B cell (primary cell): ENCODE results near the gene ERI3. TPM values are rescaled to one million over a fixed set of nuclear protein-coding genes. Genes with fewer than 3 reads are reported as not detected.

Experiments
- ATAC-seq: fragments of 200-7000 bp; cut with Tn5 transposase; one replicate; pipeline ENCODE4 v1.10.0; 2021; ENCODE audit warnings: low read depth, mild to moderate bottlenecking, moderate number of reproducible peaks, moderate library complexity
- CTCF ChIA-PET: fragments of 350-600 bp; sonication (Branson Sonifier 250); formaldehyde crosslinking; loops from one replicate; lab custom pipeline; 2021; ENCODE audit warnings: antibody characterized with exemption, inconsistent platforms; lab: Charles Lee
- POLR2A ChIA-PET: fragments of 350-600 bp; sonication (Branson Sonifier 250); formaldehyde crosslinking; loops from one replicate; lab custom pipeline; 2021; ENCODE audit warnings: antibody characterized with exemption; lab: Charles Lee
- DNase-seq: peaks from one replicate; pipeline ENCODE4 v3.0.0; 2013
- H2AFZ ChIP-seq: 2 replicates; pipeline ENCODE4 v1.6.1; 2012; ENCODE audit warnings: mild to moderate bottlenecking, low read depth, low read length; ENCODE audit not compliant: insufficient read depth, poor library complexity, severe bottlenecking
- H3K27ac ChIP-seq, 2 donors: 1 replicate in 1 of 2; 2 replicates in 1 of 2; pipeline ENCODE4 v1.5.1; 2012 to 2013; ENCODE audit warnings: low read length in 2 of 2, mild to moderate bottlenecking in 2 of 2, moderate library complexity in 1 of 2
- H3K27me3 ChIP-seq, 4 experiments: fragments of 200-600 bp in 1 of 4; sonication (generic) in 1 of 4; replicated peaks in 1 of 4; 1 replicate in 2 of 4; 2 replicates in 2 of 4; pipeline versions ENCODE4 v1.6.1 to v1.7.0; 2013 to 2016; ENCODE audit warnings: low read length in 3 of 4, mild to moderate bottlenecking in 2 of 4, mixed read lengths in 1 of 4, moderate library complexity in 1 of 4; ENCODE audit not compliant: insufficient read depth in 4 of 4, control insufficient read depth in 3 of 4; ENCODE audit errors: control extremely low read depth in 1 of 4
- H3K36me3 ChIP-seq, 2 experiments: replicated peaks in 1 of 2; 1 replicate in 1 of 2; 2 replicates in 1 of 2; pipeline versions ENCODE4 v1.6.1 to v1.7.1; 2013; ENCODE audit warnings: low read length in 1 of 2; ENCODE audit not compliant: insufficient read depth in 2 of 2, control insufficient read depth in 1 of 2; ENCODE audit errors: control extremely low read depth in 1 of 2, extremely low read depth in 1 of 2
- H3K4me1 ChIP-seq, 2 donors: fragments of 200-600 bp in 1 of 2; sonication (generic) in 1 of 2; 1 replicate in 1 of 2; 2 replicates in 1 of 2; pipeline versions ENCODE4 v1.5.1 to v1.6.1; 2013 to 2017; ENCODE audit warnings: low read length in 2 of 2; ENCODE audit not compliant: control insufficient read depth in 2 of 2, insufficient read depth in 2 of 2
- H3K4me2 ChIP-seq: replicated peaks from 2 replicates; pipeline ENCODE3; 2012; ENCODE audit warnings: mild to moderate bottlenecking, low read depth, low read length; ENCODE audit not compliant: poor library complexity, severe bottlenecking
- H3K4me3 ChIP-seq, 5 experiments: fragments of 200-600 bp in 1 of 5; sonication (generic) in 1 of 5; 1 replicate in 3 of 5; 2 replicates in 2 of 5; pipeline versions ENCODE4 v1.5.1 to v1.7.0; 2011 to 2016; ENCODE audit warnings: low read length in 4 of 5, mild to moderate bottlenecking in 4 of 5, low read depth in 2 of 5, control low read depth in 1 of 5, moderate library complexity in 1 of 5; ENCODE audit not compliant: insufficient read depth in 1 of 5; ENCODE audit errors: control extremely low read depth in 1 of 5, extremely low read depth in 1 of 5
- H3K79me2 ChIP-seq: fragments of 200-600 bp; sonication (generic); one replicate; pipeline ENCODE4 v1.6.0; 2016; ENCODE audit warnings: low read length; ENCODE audit not compliant: control insufficient read depth, insufficient read depth
- H3K9ac ChIP-seq: fragments of 200-600 bp; sonication (generic); 2 replicates; pipeline ENCODE4 v1.6.1; 2017; ENCODE audit warnings: mild to moderate bottlenecking, low read length, moderate library complexity
- H3K9me3 ChIP-seq, 3 donors: one replicate each; pipeline versions ENCODE4 v1.6.1 to v1.7.1; 2013; ENCODE audit warnings: low read length in 2 of 3; ENCODE audit not compliant: control insufficient read depth in 2 of 3, insufficient read depth in 1 of 3; ENCODE audit errors: control extremely low read depth in 1 of 3
- H4K20me1 ChIP-seq: 2 replicates; pipeline ENCODE4 v1.6.0; 2012; ENCODE audit warnings: mild to moderate bottlenecking, low read length; ENCODE audit not compliant: insufficient read depth, control insufficient read depth, poor library complexity, severe bottlenecking
- H3K27ac Mint-ChIP-seq: one replicate; pipeline ENCODE4 v1.8.0; 2021; ENCODE audit warnings: mixed read lengths
- H3K27me3 Mint-ChIP-seq: one replicate; pipeline ENCODE4 v1.8.0; 2021; ENCODE audit warnings: mixed read lengths
- H3K4me1 Mint-ChIP-seq: one replicate; pipeline ENCODE4 v1.8.0; 2021; ENCODE audit warnings: mixed read lengths
- H3K4me3 Mint-ChIP-seq: one replicate; pipeline ENCODE4 v1.8.0; 2021; ENCODE audit warnings: mixed read lengths
- H3K9me3 Mint-ChIP-seq: one replicate; pipeline ENCODE4 v1.8.0; 2022; ENCODE audit warnings: mixed read lengths; ENCODE audit not compliant: insufficient read depth
- EZH2 ChIP-seq: IDR thresholded peaks from 2 replicates; pipeline ENCODE4 v1.6.1; 2012; ENCODE audit warnings: borderline replicate concordance, low read depth, mild to moderate bottlenecking, moderate library complexity, low read length; ENCODE audit not compliant: insufficient read depth, poor library complexity, severe bottlenecking
- WGBS: methylation state at CpG from one replicate; pipeline ENCODE4 v1.1.5; 2013; ENCODE audit warnings: missing lambda C conversion rate; ENCODE audit not compliant: insufficient coverage; 5-methylcytosine and 5-hydroxymethylcytosine counted together
- intact Hi-C: fragments of 100-400 bp; cut with micrococcal nuclease; formaldehyde crosslinking; loops from one replicate; pipeline ENCODE4 v1.10.0; 2022
- polyA plus RNA-seq: library from polyadenylated mRNA; depleted of rRNA; stranded (reverse); fragments of >200 nt; gene quantifications from 2 replicates; pipeline ENCODE4 v1.2.3, GENCODE V29; 2012
- total RNA-seq, 2 donors: library from RNA; stranded (reverse); fragments of 120-200 nt in 1 of 2; gene quantifications; 1 replicate in 1 of 2; 2 replicates in 1 of 2; pipeline versions ENCODE4 v1.2.3 to v1.2.4, GENCODE V29; 2013 to 2022
- TF ChIP-seq, protein P1 (sequence below): fragments of 200-600 bp; IDR thresholded peaks from one replicate; pipeline ENCODE4 v1.8.0; 2022; ENCODE audit warnings: antibody characterized with exemption, mild to moderate bottlenecking

ERI3 gene
- total and polyA plus RNA-seq, 2 donors (not counting 1 experiment from before 2014, with no cell fraction given): 37.5 to 53.9 TPM

DNA sequence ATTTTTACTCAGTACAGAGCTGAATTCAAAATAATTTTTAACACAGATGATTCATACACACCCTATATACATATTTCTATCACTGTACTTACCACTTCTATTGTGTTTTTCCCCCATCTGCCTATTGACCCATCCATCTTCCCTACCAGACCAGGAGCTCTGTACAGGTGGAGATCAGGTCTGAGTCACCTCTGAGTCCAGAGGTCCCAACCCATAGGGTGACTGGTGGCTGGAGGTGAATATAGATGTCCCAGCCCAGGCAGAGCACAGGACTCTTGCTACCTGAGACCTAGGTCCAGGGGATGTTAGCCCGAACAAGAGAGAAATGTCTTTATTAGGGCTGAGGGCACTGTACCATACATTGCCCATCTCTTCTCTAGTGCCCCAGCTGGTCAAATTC is 87.0 kb downstream of the ERI3 start:
- no peaks in the 10 kb centered on the region for H3K27me3 ChIP-seq
- no peak overlapping the region for H3K4me2 ChIP-seq
- no peak overlapping the region for H3K27ac Mint-ChIP-seq
- intact Hi-C loops: no loop called here
- H3K9me3 ChIP-seq: no peaks in the 10 kb centered on the region
- H3K4me1 Mint-ChIP-seq: peaks cover 2% of the 10 kb centered on the region
- no peaks in the 10 kb centered on the region for H4K20me1 ChIP-seq
- TF ChIP-seq, protein P1, sequence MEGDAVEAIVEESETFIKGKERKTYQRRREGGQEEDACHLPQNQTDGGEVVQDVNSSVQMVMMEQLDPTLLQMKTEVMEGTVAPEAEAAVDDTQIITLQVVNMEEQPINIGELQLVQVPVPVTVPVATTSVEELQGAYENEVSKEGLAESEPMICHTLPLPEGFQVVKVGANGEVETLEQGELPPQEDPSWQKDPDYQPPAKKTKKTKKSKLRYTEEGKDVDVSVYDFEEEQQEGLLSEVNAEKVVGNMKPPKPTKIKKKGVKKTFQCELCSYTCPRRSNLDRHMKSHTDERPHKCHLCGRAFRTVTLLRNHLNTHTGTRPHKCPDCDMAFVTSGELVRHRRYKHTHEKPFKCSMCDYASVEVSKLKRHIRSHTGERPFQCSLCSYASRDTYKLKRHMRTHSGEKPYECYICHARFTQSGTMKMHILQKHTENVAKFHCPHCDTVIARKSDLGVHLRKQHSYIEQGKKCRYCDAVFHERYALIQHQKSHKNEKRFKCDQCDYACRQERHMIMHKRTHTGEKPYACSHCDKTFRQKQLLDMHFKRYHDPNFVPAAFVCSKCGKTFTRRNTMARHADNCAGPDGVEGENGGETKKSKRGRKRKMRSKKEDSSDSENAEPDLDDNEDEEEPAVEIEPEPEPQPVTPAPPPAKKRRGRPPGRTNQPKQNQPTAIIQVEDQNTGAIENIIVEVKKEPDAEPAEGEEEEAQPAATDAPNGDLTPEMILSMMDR: no peak
- TF ChIP-seq EZH2: no peak
- no peaks in the 10 kb centered on the region for H3K27me3 Mint-ChIP-seq
- no peak for DNase-seq
- ChIA-PET CTCF (no interaction called here), POLR2A (no interaction called here)
- no peaks in the 10 kb centered on the region for H3K9me3 Mint-ChIP-seq
- no CpG with 5 or more reads among the region's 1 CpG for WGBS
- no peak overlapping the region for H3K27ac ChIP-seq
- H3K9ac ChIP-seq: no peak overlapping the region
- H3K4me1 ChIP-seq: no peaks in the 10 kb centered on the region
- H3K4me3 ChIP-seq: no peak overlapping the region
- no peak overlapping the region for H2AFZ ChIP-seq
- no peak for ATAC-seq
- no peak overlapping the region for H3K4me3 Mint-ChIP-seq
- H3K79me2 ChIP-seq: no peaks in the 10 kb centered on the region
- peaks cover 0 to 6% of the 10 kb centered on the region in 2 experiments for H3K36me3 ChIP-seq

DNA sequence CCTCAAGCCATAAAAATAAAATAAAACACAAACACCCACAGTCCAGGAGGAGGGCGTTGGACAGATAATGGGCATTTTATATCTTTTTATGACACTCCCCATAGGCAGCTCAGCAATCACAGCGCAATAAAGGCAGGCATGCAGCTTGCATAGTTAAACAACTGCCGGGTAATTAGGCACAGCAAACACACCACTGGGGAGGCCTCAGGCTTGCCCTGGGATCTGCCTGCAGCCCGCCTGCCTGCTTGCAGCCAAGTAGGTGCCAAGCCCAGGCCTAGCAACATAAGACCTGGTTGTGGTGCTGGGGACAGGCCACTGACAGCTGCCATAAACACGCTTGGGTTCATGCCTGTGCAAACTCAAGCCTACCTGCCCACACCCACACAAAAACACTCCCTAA is 87.6 kb downstream of the ERI3 start:
- H3K27me3 ChIP-seq: no peaks in the 10 kb centered on the region
- peaks cover 0 to 6% of the 10 kb centered on the region in 2 experiments for H3K36me3 ChIP-seq
- ATAC-seq: no peak
- intact Hi-C loops: no loop called here
- POLR2A ChIA-PET: no interaction called here
- no peak for TF ChIP-seq EZH2
- TF ChIP-seq, protein P1: no peak
- no peak overlapping the region for H3K27ac ChIP-seq
- H3K9me3 Mint-ChIP-seq: no peaks in the 10 kb centered on the region
- no peaks in the 10 kb centered on the region for H3K4me1 ChIP-seq
- no peak overlapping the region for H3K9ac ChIP-seq
- DNase-seq: no peak
- no peak overlapping the region for H3K27ac Mint-ChIP-seq
- H3K4me3 Mint-ChIP-seq: no peak overlapping the region
- CTCF ChIA-PET: no interaction called here
- H4K20me1 ChIP-seq: no peaks in the 10 kb centered on the region
- H3K4me1 Mint-ChIP-seq: peaks cover 2% of the 10 kb centered on the region
- H3K9me3 ChIP-seq: no peaks in the 10 kb centered on the region
- H3K79me2 ChIP-seq: no peaks in the 10 kb centered on the region
- no peak overlapping the region for H3K4me3 ChIP-seq
- no peak overlapping the region for H2AFZ ChIP-seq
- no peak overlapping the region for H3K4me2 ChIP-seq
- H3K27me3 Mint-ChIP-seq: no peaks in the 10 kb centered on the region
- WGBS: 100% methylated on average over 5 of the region's 5 CpGs
